ENCODE measurements around the gene MTMR6.

Gene MTMR6

DNA sequence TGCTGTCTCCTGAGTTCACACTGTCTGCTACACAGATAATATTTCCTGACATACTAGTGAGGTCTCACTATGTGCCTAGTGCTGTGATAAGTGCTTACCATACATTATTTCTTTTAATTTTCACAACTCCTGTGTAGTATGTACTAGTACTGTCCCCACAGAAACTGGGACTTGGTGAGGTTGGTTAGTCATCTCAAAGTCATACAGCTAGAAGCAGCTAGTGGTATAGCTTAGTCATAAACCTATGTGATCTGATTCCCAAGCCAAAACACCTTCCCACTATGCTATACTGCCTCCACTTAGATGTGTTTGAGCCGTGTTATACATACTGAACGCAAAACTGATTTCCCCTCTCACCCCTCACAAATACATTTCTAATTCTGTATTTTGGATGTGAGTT, 10.5 kb downstream of the MTMR6 start:
- peak; percentile 53 for DNase-seq

GRCh38 chr13:25268561-25268960, 18.7 kb downstream of the MTMR6 start:
- DNase-seq: no peak

GRCh38 chr13:25267715-25268114, 19.6 kb downstream of the MTMR6 start:
- DNase-seq: peak; percentile 24

DNA sequence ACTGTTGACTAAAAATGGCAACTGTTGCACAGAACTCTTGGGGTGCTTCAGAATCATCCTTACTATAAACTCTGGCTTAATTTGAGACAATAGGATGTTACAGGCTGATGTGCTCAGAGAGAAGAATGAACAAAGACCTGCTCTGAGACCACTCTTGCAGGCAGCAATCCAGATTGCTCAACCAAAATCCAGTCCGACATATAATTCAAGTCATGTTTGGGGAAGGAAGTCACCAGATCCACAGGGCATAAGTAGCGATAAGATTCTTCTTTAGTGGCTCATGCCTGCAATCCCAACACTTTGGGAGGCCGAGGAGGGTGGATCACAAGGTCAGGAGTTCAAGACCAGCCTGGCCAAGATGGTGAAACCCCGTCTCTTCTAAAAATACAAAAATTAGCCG, 20.6 kb downstream of the MTMR6 start:
- DNase-seq: no peak

DNA sequence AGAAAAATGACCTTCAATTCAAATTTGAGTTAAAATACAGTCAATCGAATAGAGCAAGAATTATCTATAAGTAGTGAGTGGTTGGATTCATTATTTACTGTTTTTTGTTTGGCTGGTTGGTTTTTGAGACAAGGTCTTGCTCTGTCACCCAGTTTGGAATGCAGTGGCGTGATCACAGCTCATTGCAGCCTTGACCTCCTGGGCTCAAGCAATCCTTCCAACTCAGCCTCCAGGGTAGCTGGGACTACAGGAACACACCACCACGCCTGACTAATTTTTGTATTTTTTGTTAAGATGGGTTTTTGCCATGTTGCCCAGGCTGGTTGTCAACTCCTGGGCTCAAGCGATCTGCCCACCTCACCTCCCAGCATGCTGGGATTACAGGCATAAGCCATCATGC, 25.0 kb downstream of the MTMR6 start:
- DNase-seq: no peak

DNA sequence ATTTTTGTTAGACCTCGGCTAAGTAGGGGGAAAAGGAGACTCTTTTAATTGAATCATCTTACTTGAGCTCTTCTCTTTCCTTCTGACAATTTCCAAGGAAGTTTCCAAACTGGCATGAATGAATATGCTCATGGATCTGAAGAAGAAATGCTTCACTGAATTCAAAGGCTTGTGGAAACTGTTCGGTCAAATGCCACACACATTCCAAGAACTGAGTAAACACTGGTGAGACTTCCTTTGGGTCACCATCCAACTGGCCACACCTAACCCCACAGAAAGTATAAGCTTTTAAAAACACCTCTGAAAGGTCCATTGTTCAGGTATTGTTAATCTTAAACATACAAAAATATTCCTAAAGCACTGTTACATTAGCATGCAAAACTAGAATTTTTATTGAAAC, 33.6 kb downstream of the MTMR6 start:
- DNase-seq: no peak

GRCh38 chr13:25252752-25253151, 34.5 kb downstream of the MTMR6 start:
- no peak for DNase-seq

DNA sequence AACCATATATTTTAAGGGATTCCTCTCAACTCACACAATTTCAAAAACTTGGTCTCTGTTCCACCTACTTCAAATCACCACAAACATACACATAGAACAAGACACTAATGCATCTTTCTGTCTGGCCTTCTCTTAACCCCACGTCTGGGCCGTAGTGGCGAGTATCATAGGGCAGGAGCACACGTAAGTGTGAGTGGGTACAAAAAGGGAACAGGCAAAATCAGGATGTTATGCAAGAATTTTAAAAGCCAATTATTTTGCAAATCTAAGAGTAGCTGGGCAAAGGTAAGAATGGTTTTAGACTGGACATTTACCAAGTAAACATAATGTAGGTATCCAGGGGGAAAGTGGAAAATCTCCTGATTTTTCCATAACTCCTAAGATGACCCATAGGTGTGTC, 35.1 kb downstream of the MTMR6 start:
- DNase-seq: no peak

GRCh38 chr13:25249001-25249543, 38.2 kb downstream of the MTMR6 start:
- DNase-seq: peak; percentile 19

DNA sequence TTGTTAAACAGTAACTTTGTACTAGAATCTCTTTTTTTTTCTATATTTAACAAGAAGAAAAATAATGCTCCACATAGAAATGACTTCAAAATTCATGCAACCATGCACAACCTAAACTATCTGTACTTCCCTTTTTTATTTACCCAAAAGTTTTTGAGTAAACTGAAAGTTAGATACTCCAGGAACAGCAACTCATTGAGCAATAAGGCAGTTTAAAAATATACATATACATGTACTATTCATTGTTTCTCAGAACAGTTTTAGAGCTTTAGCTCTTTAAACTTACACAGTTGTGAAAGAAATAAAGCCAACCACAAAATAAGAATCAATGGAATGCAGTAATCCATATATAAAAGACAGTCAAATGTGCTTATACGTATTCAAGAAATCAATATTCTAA, 39.2 kb downstream of the MTMR6 start:
- no peak for DNase-seq

- no peak for DNase-seq
Observed at GRCh38 chr13:25247360-25247759, 39.9 kb downstream of the MTMR6 start.

DNA sequence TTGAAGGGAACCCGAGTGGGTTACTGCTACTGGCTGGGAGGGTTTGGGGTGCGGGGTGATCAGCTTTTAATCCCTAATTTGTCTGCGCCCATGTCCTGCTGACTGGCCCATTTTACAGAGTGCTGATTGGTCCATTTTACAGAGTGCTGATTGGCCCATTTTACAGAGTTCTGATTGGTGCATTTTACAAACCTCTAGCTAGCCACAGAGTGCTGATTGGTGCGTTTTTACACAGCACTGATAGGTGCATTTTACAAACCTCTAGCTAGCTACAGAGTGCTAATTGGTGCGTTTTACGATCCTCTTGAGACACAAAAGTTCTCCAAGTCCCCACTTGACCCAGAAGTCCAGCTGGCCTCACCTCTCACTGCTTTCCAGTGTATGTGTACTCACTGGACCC, 43.2 kb downstream of the MTMR6 start:
- DNase-seq: no peak

DNA sequence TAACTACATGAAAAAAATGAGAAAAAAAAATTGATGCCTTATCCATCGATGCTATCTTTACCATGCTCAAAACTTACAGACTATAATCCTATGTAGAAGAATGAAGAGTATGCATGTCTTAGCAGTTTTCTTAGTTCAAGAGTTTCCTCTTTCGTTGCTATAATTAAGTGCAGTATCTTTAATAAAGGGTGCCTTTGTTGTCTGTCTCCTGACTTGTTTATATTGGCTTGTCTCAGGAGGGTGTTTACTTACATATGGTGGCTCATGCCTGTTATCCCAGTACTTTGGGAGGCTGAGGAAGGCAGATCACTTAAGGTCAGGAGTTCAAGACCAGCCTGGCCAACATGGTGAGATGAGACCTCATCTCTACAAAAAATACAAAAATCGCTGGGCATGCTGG, 44.3 kb downstream of the MTMR6 start:
- no peak for DNase-seq

GRCh38 chr13:25241007-25241406, 46.3 kb downstream of the MTMR6 start:
- DNase-seq: no peak

GRCh38 chr13:25237083-25237482, 50.2 kb downstream of the MTMR6 start:
- no peak for DNase-seq

DNA sequence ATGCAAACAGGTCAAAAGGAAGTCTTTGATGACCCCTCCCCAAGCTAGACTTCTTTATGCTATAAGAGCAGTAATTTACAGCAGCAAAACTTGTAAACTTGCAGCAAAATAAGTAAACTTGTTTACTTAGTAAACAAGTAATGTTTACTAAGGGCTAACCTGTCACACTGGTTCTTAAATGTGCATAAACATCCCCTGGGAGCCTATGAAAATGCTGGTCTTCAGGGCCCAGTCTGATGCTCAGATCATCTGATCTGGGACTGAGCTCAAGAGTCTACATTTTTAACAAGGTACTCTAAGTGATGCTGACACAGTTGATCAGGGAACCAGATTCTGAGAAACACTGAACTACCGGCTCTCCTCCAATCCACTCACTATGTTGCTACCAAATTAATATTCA, 53.4 kb downstream of the MTMR6 start:
- DNase-seq: no peak

DNA sequence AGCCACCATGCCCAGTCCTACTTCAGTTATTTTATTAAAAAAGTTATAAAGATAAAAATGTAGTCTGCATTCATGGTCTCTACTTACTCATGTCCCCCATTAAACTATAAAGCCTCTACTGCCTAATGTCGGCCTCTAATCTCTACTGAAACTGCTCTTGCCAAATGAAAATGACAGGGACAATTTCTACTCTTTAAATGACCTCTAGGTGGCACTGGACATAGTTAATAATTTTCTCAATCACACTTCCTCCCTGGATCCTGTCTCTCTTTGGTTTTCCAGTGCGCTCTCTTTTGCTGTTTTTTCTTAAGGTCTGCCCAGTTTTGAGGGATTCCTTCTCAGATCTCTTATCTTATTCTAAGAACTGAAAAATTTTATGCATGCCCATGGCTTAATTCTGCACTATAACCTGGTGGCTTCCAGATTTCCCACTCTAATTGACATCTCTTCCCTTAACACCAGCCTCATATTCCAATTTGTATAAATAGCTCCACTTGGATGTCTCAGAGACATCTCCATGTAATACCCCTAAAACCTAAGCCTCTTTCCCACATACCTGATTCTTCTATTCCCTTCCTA, 54.3 kb downstream of the MTMR6 start:
- DNase-seq: peak; percentile 38

DNA sequence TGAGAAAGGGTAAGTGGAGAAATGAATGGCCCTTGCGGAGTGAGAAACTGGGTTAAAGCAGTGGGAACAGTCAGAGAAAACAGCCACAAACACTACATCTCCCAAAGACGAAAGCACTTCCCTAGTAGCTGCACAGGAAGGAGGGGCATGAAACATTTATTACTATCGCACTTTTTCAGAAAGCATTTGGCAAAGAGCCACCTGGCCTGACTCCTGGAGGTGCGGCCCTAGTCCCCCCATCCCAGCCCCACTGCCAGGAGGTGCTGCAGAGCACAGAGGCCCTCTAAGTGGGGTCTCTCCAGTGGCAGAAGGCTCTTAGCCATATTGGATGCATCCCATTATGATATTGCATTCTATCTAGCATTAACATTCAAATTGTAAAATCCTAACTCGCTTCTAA, 55.8 kb downstream of the MTMR6 start:
- no peak for DNase-seq

DNA sequence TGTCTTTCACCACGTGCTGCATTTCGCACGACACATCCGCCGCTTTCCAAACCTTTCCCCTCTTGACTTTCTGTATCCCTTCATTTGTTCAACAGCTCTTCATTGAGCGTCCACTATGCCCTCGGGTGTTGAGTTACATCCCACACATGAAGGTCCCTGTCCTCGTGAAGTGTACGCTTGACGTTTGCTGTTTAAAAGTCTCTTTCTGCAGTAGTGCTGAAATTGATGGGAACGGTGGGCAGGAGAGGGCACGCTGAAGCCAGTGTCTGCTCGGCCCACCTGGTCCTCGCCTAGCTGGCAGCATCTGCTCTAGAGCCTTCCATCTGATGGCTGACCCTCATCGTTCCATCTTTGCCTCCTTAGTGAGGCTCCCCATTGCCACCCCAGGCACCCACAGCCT, 59.6 kb downstream of the MTMR6 start:
- DNase-seq: no peak

DNA sequence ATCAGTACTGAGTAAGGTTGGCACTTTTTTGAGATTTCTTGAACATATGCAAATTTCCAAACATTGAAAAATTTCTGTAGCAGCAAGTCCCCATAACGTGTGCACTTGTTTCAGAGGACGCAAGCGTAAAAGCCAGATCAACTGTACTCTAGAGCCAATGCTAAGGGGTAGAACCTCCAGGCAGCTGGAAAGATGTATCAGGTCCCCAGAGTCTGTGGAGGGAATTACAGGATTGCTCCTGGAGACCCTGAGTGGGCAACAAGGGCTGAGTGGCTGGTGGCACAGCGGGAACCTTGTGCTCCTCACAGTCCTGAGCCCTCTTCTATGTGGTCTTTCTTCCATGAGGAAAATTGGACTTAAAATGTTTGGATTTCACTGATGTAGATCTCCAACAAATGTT, 61.3 kb downstream of the MTMR6 start:
- DNase-seq: no peak

DNA sequence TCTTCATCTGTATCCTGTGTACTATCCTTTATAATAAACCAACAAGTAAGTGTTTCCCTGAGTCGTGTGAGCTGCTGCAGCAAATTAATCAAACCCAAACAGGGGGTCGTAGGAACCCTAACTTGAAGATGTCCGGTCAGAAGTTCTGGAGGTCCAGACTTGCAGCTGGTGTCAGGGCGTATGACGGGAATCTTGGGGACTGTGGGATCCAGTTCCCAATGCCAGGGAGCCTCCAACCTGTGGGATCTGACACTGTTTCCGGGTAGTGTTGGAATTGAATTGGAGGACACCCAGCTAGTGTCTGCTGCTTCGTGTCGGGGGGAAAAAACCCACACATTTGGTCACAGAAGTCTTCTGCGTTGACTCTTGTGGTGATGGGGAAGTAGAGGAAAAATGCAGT, 63.1 kb downstream of the MTMR6 start:
- DNase-seq: no peak

GRCh38 chr13:25222740-25223139, 64.5 kb downstream of the MTMR6 start:
- DNase-seq: no peak

- DNase-seq: no peak
Observed at GRCh38 chr13:25218019-25218418, 69.3 kb downstream of the MTMR6 start.

- peak; percentile 57 for DNase-seq
Observed at GRCh38 chr13:25217023-25217885, 70.0 kb downstream of the MTMR6 start.

DNA sequence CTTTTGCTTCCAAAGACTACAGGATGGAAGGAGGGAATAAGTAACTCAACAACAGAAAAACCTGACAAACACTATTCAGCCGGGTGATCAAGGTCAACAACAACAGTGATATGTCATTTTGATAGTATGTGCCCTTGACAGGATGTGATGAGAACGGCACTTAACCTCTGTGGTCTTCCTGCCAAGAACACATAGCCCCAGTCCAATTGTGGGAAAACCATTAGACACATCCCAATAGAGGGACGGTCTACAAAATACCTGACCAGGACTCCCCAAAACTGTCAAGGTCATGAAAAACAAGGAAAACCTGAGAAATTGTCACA, 72.1 kb downstream of the MTMR6 start:
- DNase-seq: no peak
